K562 (cell line): ENCODE data around the gene DIP2A. TPM values are rescaled to one million over a fixed set of nuclear protein-coding genes. Genes with fewer than 3 reads are reported as not detected.

Experiments used
- ATAC-seq: fragments of 200-7000 bp; cut with Tn5 transposase; 3 replicates; pipeline ENCODE4 v1.9.1; 2020; ENCODE audit warnings: moderate library complexity
- BruUV-seq: library from RNA; stranded (reverse); fragments of 400-500 nt; replicated peaks from 2 replicates; lab custom pipeline; 2021; lab: Mats Ljungman, UMichigan
- CTCF ChIA-PET: fragments of 300-600 bp; formaldehyde crosslinking; extraction: SDS; loops from one replicate; lab custom pipeline; 2021; ENCODE audit warnings: low intra/inter-chr PET ratio; lab: Yijun Ruan, JAX
- POLR2A ChIA-PET: fragments of 300-600, 350-650 bp; sonication (Branson Sonifier 250); formaldehyde crosslinking; extraction: SDS; loops from one replicate; lab custom pipeline; 2021; ENCODE audit warnings: antibody characterized with exemption, inconsistent platforms; lab: Yijun Ruan, JAX
- DNase-seq, 4 experiments: peaks; one replicate each; pipeline versions ENCODE4 v3.0.0 to v3.0.0-alpha.2; 2011 to 2018; ENCODE audit warnings: low spot score in 3 of 4, mixed read lengths in 3 of 4; ENCODE audit errors: extremely low read depth in 1 of 4
- FAIRE-seq: peaks from 2 replicates; lab custom pipeline; 2011; peaks lifted over from hg19 to GRCh38; lab: Jason Lieb, UNC
- H2AFZ ChIP-seq: 2 replicates; pipeline ENCODE4 v1.6.0; 2011; ENCODE audit warnings: low read depth, low read length, control low read depth, inconsistent platforms
- H3K27ac ChIP-seq: fragments of 200-600 bp; 3 replicates; pipeline ENCODE4 v1.8.0; 2011; ENCODE audit warnings: low read depth, mild to moderate bottlenecking, control low read depth, inconsistent platforms, low read length, moderate library complexity, mixed read lengths; ENCODE audit errors: extremely low read depth
- H3K27me3 ChIP-seq, 2 experiments: fragments of 300-600 bp in 1 of 2; 2 replicates in 1 of 2; 3 replicates in 1 of 2; pipeline versions ENCODE4 v1.6.0 to v1.8.0; 2011; ENCODE audit warnings: inconsistent platforms in 2 of 2, low read length in 2 of 2, mild to moderate bottlenecking in 1 of 2, mixed read lengths in 1 of 2, moderate library complexity in 1 of 2; ENCODE audit not compliant: control insufficient read depth in 2 of 2, insufficient read depth in 2 of 2
- H3K36me3 ChIP-seq: fragments of 300-600 bp; 3 replicates; pipeline ENCODE4 v1.8.0; 2011; ENCODE audit warnings: mild to moderate bottlenecking, low read length, inconsistent platforms; ENCODE audit not compliant: control insufficient read depth, insufficient read depth
- H3K4me1 ChIP-seq, 2 experiments: fragments of 200-600 bp in 1 of 2; replicated peaks in 1 of 2; 2 replicates in 1 of 2; 3 replicates in 1 of 2; pipeline versions ENCODE4 v1.5.1 to v1.8.0; 2011; ENCODE audit warnings: inconsistent platforms in 2 of 2, low read length in 2 of 2, mild to moderate bottlenecking in 1 of 2, mixed read lengths in 1 of 2, moderate library complexity in 1 of 2; ENCODE audit not compliant: control insufficient read depth in 2 of 2, insufficient read depth in 2 of 2
- H3K4me2 ChIP-seq: 2 replicates; pipeline ENCODE4 v1.6.1; 2011; ENCODE audit warnings: low read length, control low read depth, inconsistent platforms, mixed read lengths; ENCODE audit not compliant: insufficient read depth
- H3K4me3 ChIP-seq: fragments of 200-600 bp; sonication (generic), shearing (Covaris generic); 2 replicates; pipeline ENCODE4 v1.5.1; 2016; ENCODE audit warnings: control low read depth, inconsistent platforms
- H3K79me2 ChIP-seq: fragments of 200-600 bp; 3 replicates; pipeline ENCODE4 v1.8.0; 2011; ENCODE audit warnings: low read length, inconsistent platforms; ENCODE audit not compliant: control insufficient read depth, insufficient read depth
- H3K9ac ChIP-seq, 2 experiments: 2 replicates each; pipeline versions ENCODE4 v1.6.0 to v1.6.1; 2011; ENCODE audit warnings: low read depth in 2 of 2, low read length in 2 of 2, control low read depth in 1 of 2, inconsistent platforms in 1 of 2, mild to moderate bottlenecking in 1 of 2, mixed read lengths in 1 of 2; ENCODE audit not compliant: insufficient read depth in 1 of 2
- H3K9me1 ChIP-seq: one replicate; pipeline ENCODE4 v1.6.0; 2011; ENCODE audit warnings: inconsistent platforms, mild to moderate bottlenecking, low read length, moderate library complexity; ENCODE audit not compliant: control insufficient read depth, insufficient read depth
- H3K9me3 ChIP-seq: replicated peaks from 2 replicates; pipeline ENCODE4 v1.5.1; 2011; ENCODE audit warnings: low read depth, low read length, inconsistent platforms; ENCODE audit not compliant: control insufficient read depth, insufficient read depth
- H4K20me1 ChIP-seq: replicated peaks from 2 replicates; pipeline ENCODE4 v1.6.1; 2011; ENCODE audit warnings: low read length, inconsistent platforms, mixed read lengths; ENCODE audit not compliant: control insufficient read depth, insufficient read depth
- CHCHD3 ChIP-seq: fragments of 250-450 bp; sonication (Bioruptor Pico); IDR thresholded peaks from 2 replicates; pipeline ENCODE4 v2.1.2; 2022; ENCODE audit warnings: mild to moderate bottlenecking
- MCM2 ChIP-seq: fragments of 450-650 bp; IDR thresholded peaks from 2 replicates; pipeline ENCODE4 v1.6.1; 2017; ENCODE audit warnings: low read depth, mild to moderate bottlenecking
- SAFB2 ChIP-seq: fragments of 200-400 bp; formaldehyde crosslinking; IDR thresholded peaks from 2 replicates; pipeline ENCODE4 v1.6.1; 2018; ENCODE audit warnings: borderline replicate concordance, low read length, low read depth, moderate library complexity; ENCODE audit not compliant: severe bottlenecking
- SFPQ ChIP-seq: fragments of 200-400 bp; formaldehyde crosslinking; IDR thresholded peaks from 2 replicates; pipeline ENCODE4 v1.6.1; 2017; ENCODE audit warnings: mild to moderate bottlenecking, low read depth, low read length, moderate library complexity
- TSC22D4 ChIP-seq: fragments of 450-650 bp; IDR thresholded peaks from 2 replicates; pipeline ENCODE4 v1.6.1; 2016; ENCODE audit warnings: missing genetic modification characterization, missing biosample characterization, control low read depth
- VEZF1 ChIP-seq: fragments of 200-800 bp; sonication (Bioruptor generic); IDR thresholded peaks from 2 replicates; pipeline ENCODE4 v1.6.1; 2017; ENCODE audit warnings: missing genetic modification characterization, missing compliant biosample characterization
- ZFP91 ChIP-seq: sonication (generic); formaldehyde crosslinking; IDR thresholded peaks from 2 replicates; pipeline ENCODE4 v1.8.0; 2022; ENCODE audit warnings: mild to moderate bottlenecking, missing genetic modification reagents
- ZNF384 ChIP-seq: IDR thresholded peaks from 2 replicates; pipeline ENCODE4 v1.6.1; 2012; ENCODE audit warnings: low read depth, low read length, improper control_type of control experiment
- ZNF41 ChIP-seq: fragments of 250-450 bp; sonication (Bioruptor Pico); conservative IDR thresholded peaks from 2 replicates; pipeline ENCODE4 v1.4.0; 2020; ENCODE audit warnings: mild to moderate bottlenecking
- WGBS: fragments of 100-300 bp; shearing (Covaris generic); methylation state at CpG from one replicate; pipeline ENCODE4 v1.1.6; 2016; ENCODE audit warnings: low coverage, mixed read lengths; ENCODE audit not compliant: insufficient coverage; ENCODE audit errors: missing lambda C conversion rate; 5-methylcytosine and 5-hydroxymethylcytosine counted together
- in situ Hi-C: fragments of 300-500 bp; cut with MboI; formaldehyde crosslinking; loops from 4 replicates; pipeline ENCODE4 v1.15.0; 2018; ENCODE audit warnings: inconsistent platforms, mixed read lengths
- intact Hi-C: fragments of 100-400 bp; cut with micrococcal nuclease; formaldehyde crosslinking; loops from 2 replicates; pipeline ENCODE4 v1.14.2; 2022
- polyA plus RNA-seq, 8 experiments: library from polyadenylated mRNA; depleted of rRNA in 4 of 8; stranded (reverse) in 5 of 8; unstranded in 3 of 8; fragments of >200 nt; fragmentation: Nextera tagmentation in 2 of 8; fragmentation: Illumina TruSeq in 1 of 8; extraction: Ambion mirVana in 2 of 8; extraction: Trizol in 1 of 8; gene quantifications; 2 replicates each; pipeline versions ENCODE4 v1.2.1 to v1.2.3, GENCODE V29; 2011 to 2014; ENCODE audit warnings: inconsistent platforms in 1 of 8, missing spikeins in 1 of 8
- total RNA-seq, 7 experiments: library from RNA; depleted of rRNA in 6 of 7; stranded (reverse); fragments of >200 nt in 6 of 7; fragmentation: Illumina TruSeq in 2 of 7; extraction: Trizol in 2 of 7; gene quantifications; 2 replicates each; pipeline versions ENCODE4 v1.2.1 to v1.2.3, GENCODE V29; 2011 to 2021; ENCODE audit warnings: low replicate concordance in 1 of 7

Gene DIP2A
- total and polyA plus RNA-seq, 9 of the 15 experiments (the other 6 are each of a cell fraction or from before 2014, with no cell fraction given) = 4.3 to 34.5 (median 20.3) TPM

GRCh38 chr21:46474382-46474781, 15.7 kb downstream of the DIP2A start:
- Histone ChIP-seq H3K9ac (no peak overlapping the region), H3K9me1 (no peaks in the 10 kb centered on the region), H3K9me3 (no peaks in the 10 kb centered on the region), H3K4me1 (no peaks in the 10 kb centered on the region), H3K79me2 (peaks cover 4% of the 10 kb centered on the region; the same call in 1 of the 3 replicates), H3K4me2 (no peak overlapping the region), H3K27me3 (no peaks in the 10 kb centered on the region), H2AFZ (no peak overlapping the region), H3K27ac (no peak overlapping the region), H3K36me3 (peaks cover 7% of the 10 kb centered on the region; the same call in 2 of the 3 replicates), H3K4me3 (no peak overlapping the region), H4K20me1 (no peaks in the 10 kb centered on the region; the same call in 1 of the 2 replicates)
- intact Hi-C loops (no loop called here), in situ Hi-C loops (no loop called here)
- CTCF ChIA-PET = no interaction called here
- BruUV-seq = no TSS peak
- POLR2A ChIA-PET = interaction anchor here (2.3 kb wide), 1 partner anchor 16 kb away, joined by 6 read pairs; no protein-coding TSS in a partner anchor
- TF ChIP-seq ZNF41 (CRISPR knock-in tag) (no peak), MCM2 (no peak), ZFP91 (CRISPR knock-in tag) (no peak), CHCHD3 (CRISPR knock-in tag) (no peak), TSC22D4 (tag) (no peak), VEZF1 (CRISPR knock-in tag) (no peak), SFPQ (no peak), SAFB2 (no peak), ZNF384 (no peak)
- DNase-seq (no peak), ATAC-seq (no peak), FAIRE-seq (no peak)
- 63% methylated on average over 2 of the region's 2 CpGs for WGBS
